Thymus (tissue), 11 donors: ENCODE measurements around the gene EPHA2. TPM values are rescaled to one million over a fixed set of nuclear protein-coding genes. Genes with fewer than 3 reads are reported as not detected.

Experiments
- DNase-seq, 9 donors: peaks; one replicate each; pipeline ENCODE4 v3.0.0-alpha.2; 2013; ENCODE audit warnings: low spot score in 9 of 9, low read depth in 6 of 9, missing footprints in 1 of 9
- H3K27ac ChIP-seq, 2 donors: one replicate each; pipeline ENCODE4 v1.5.1; 2013; ENCODE audit warnings: control low read depth in 1 of 2, low read depth in 1 of 2, low read length in 1 of 2, mild to moderate bottlenecking in 1 of 2, moderate library complexity in 1 of 2
- H3K27me3 ChIP-seq, 2 donors: one replicate each; pipeline ENCODE4 v1.5.1; 2013; ENCODE audit warnings: low read length in 1 of 2; ENCODE audit not compliant: control insufficient read depth in 2 of 2, insufficient read depth in 1 of 2
- H3K36me3 ChIP-seq, 2 donors: one replicate each; pipeline ENCODE4 v1.5.1; 2013; ENCODE audit warnings: low read length in 1 of 2, mild to moderate bottlenecking in 1 of 2, moderate library complexity in 1 of 2; ENCODE audit not compliant: control insufficient read depth in 2 of 2, insufficient read depth in 2 of 2
- H3K4me1 ChIP-seq, 2 donors: one replicate each; pipeline ENCODE4 v1.5.1; 2013; ENCODE audit warnings: low read length in 2 of 2; ENCODE audit not compliant: control insufficient read depth in 2 of 2, insufficient read depth in 2 of 2
- H3K4me3 ChIP-seq, 2 donors: one replicate each; pipeline ENCODE4 v1.5.1; 2013; ENCODE audit warnings: low read length in 2 of 2, control low read depth in 1 of 2, mild to moderate bottlenecking in 1 of 2
- H3K9me3 ChIP-seq, 2 donors: one replicate each; pipeline ENCODE4 v1.5.1; 2013; ENCODE audit warnings: low read length in 1 of 2, mild to moderate bottlenecking in 1 of 2; ENCODE audit not compliant: control insufficient read depth in 2 of 2, insufficient read depth in 1 of 2
- WGBS: extraction: QIAGEN DNeasy Blood & Tissue Kit; methylation state at CpG from one replicate; pipeline ENCODE4 v1.1.7; 2013; 5-methylcytosine and 5-hydroxymethylcytosine counted together
- polyA plus RNA-seq: library from polyadenylated mRNA; stranded (reverse); fragments of 200-250 nt; gene quantifications from one replicate; pipeline ENCODE4 v1.2.3, GENCODE V29; 2013
- total RNA-seq: library from RNA; stranded (reverse); fragments of 120-200 nt; gene quantifications from one replicate; pipeline ENCODE4 v1.2.4, GENCODE V29; 2013
- donor health status: healthy.

EPHA2 gene
- total and polyA plus RNA-seq, 2 donors = 1.4 to 6.2 TPM

DNA sequence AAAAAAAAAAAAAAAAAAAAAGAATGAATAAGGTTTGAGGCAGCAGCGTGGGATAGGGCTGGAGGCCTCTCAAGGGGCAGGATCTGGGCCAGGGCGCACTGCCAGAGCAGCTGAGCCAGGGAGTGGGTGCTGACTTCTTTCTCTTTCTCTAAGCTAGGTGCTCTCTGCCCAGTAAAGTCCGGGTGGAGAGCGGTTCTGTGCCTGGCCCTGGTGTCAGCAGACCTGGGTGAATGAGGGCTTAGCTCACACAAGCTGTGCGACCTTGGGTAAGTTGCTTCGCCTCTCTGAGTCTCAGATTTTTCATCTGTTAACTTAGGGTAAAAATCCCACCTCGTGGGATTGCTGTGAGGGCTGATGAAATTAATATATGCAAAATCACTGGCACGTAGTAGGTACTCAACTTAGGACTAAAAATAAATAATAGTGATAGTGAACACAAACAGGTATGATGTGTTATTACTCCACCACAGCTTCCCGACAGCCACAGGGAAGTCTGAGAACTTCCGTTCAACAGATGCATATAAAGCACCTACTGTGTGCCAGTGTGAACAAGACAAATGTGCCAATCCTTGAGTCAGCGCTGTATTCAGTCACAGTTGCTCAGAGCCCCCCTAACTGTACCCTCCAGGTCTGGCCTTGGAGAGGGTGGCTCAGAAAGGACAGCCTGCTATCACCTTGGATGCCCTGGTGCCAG lies 80.4 kb downstream of the EPHA2 start:
- H3K27me3 ChIP-seq = peaks cover 23 to 65% of the 10 kb centered on the region in 2 donors
- WGBS = 91% methylated on average over 11 of the region's 11 CpGs
- no peaks in the 10 kb centered on the region for H3K36me3 ChIP-seq
- DNase-seq = no peak
- no peak overlapping the region for H3K4me3 ChIP-seq
- peaks cover 0 to 10% of the 10 kb centered on the region in 2 donors for H3K9me3 ChIP-seq
- H3K27ac ChIP-seq = no peak overlapping the region
- peaks cover 8 to 21% of the 10 kb centered on the region in 2 donors for H3K4me1 ChIP-seq

Other genes with a start within 250 kb of the EPHA2 start
- gene ZBTB17, start 180.0 kb downstream of the EPHA2 start, total RNA-seq = 30.7 TPM
- 81.3 TPM for gene ZBTB17, start 180.0 kb downstream of the EPHA2 start, polyA plus RNA-seq
- 0.05 TPM for gene SRARP, start 151.8 kb downstream of the EPHA2 start, total RNA-seq
- 0.11 TPM for gene SRARP, start 151.8 kb downstream of the EPHA2 start, polyA plus RNA-seq
- under 0.01 TPM for gene HSPB7, start 138.0 kb downstream of the EPHA2 start, total RNA-seq
- 9.5 TPM for gene HSPB7, start 138.0 kb downstream of the EPHA2 start, polyA plus RNA-seq
- under 0.01 TPM for gene CLCNKA, start 134.0 kb downstream of the EPHA2 start, total RNA-seq
- gene CLCNKA, start 134.0 kb downstream of the EPHA2 start, polyA plus RNA-seq = 0.30 TPM
- gene CLCNKB, start 112.3 kb downstream of the EPHA2 start, total RNA-seq = 0.05 TPM
- 0.34 TPM for gene CLCNKB, start 112.3 kb downstream of the EPHA2 start, polyA plus RNA-seq
- 0.05 TPM for gene FAM131C, start 82.4 kb downstream of the EPHA2 start, total RNA-seq
- 0.96 TPM for gene FAM131C, start 82.4 kb downstream of the EPHA2 start, polyA plus RNA-seq
- 2.2 TPM for gene ARHGEF19, start 56.6 kb upstream of the EPHA2 start, total RNA-seq
- gene ARHGEF19, start 56.6 kb upstream of the EPHA2 start, polyA plus RNA-seq = 9.6 TPM
- 4.2 TPM for gene CPLANE2, start 81.1 kb upstream of the EPHA2 start, total RNA-seq
- gene CPLANE2, start 81.1 kb upstream of the EPHA2 start, polyA plus RNA-seq = 4.0 TPM
- gene FBXO42, start 196.4 kb upstream of the EPHA2 start, total RNA-seq = 12.4 TPM
- gene FBXO42, start 196.4 kb upstream of the EPHA2 start, polyA plus RNA-seq = 20.8 TPM
- gene SZRD1, start 211.2 kb upstream of the EPHA2 start, total RNA-seq = 46.5 TPM
- 50.8 TPM for gene SZRD1, start 211.2 kb upstream of the EPHA2 start, polyA plus RNA-seq